HG03060 (cell line): ENCODE data around the gene CHAC1.

Experiments used
- ATAC-seq: cut with Tn5 transposase; IDR thresholded peaks from one replicate; pipeline ENCODE4 v1.9.1; 2021; ENCODE audit warnings: low read depth, moderate number of reproducible peaks; ENCODE audit not compliant: unreplicated experiment

The CHAC1 gene

DNA sequence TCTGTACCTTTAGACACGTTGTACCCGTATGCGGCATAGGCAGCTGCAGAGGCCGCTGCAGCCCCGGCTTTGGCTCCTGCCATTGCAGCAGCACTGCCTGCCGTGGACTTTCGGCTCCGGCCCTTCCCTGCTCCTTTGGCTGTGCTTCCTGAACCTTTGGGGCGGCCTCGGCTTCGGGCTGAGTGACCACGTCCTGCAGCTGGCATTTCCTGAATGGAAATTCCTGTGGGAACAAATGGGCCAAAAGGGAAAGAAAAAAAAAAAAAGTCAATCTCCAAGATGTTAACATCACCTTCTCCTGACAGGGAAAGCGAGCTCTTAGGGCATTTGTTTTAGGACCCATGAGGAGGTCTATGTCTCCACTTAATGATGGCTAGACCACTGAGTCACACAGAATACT lies 29.6 kb downstream of the CHAC1 start:
- ATAC-seq, result no peak

DNA sequence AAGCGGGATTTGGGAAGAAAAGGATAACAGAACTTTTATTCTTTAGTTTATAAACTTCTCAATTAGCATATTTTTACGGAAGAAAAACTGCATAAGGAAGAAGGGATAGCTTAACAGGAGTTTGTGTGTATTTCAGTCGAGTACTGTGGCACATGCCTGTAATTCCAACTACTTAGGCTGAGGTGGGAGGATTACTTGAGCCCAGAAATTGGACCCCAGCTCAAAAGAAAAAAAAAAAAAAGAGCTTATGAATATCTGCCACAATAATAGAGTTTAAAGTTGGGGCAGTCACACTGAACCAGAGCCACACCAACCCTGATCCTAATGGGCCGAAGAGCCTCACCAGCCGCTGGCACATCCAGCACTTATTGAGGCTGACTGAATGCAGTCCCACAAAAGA lies 31.1 kb downstream of the CHAC1 start:
- no peak for ATAC-seq

DNA sequence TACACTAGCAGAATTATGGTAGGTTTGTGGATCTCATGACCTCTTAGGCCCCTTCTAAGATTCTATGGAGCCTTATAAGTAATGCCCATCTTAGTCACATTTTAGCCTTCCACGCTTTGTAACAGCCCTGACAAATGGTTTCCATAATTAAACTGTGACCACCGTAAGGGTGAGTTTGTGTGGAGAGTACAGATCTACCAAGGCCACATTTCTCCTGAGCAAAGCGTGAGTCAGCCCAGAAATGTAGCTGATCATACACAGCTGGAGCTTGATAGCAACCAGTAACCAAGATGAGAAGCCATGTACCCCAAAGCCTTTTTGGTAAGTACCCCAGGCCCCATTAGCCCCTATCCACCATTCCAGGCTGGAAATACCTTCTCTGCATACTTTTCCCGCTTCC lies 31.7 kb downstream of the CHAC1 start:
- ATAC-seq, result no peak

DNA sequence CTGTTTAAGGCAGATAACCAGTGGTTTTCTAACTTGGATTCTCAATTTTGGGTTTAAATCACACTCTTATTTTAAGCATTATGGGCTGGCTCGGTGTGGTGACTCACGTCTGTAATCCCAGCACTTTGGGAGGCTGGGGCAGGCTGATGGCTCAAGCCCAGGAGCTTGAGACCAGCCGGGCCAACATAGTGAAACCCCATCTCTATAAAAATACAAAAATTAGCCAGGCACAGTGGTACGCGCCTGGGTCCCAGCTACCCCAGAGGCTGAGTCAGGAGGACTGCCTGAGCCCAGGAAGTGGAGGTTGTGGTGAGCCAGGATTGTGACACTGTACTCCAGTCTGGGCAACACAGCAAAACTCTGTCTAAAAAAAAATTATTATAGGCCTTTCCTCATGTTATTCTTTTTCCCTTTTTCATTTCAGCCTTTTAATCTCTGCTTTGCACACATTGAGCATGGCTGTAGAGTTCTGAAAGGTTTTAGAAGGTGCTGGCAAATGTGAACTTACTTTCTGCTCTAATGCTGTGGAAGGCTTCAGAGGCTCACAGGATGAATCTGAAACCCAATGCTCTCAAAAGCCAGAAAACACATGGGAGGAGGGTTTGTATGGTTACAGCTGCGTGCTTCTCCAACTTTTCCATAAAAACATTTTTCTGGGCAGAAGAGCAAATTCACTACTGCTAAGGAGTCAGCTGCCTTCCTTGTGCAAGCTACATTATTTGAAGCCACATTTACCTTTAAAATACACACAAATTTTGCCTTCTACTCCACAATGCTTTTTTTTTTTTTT lies 32.5 kb downstream of the CHAC1 start:
- ATAC-seq, result no peak

DNA sequence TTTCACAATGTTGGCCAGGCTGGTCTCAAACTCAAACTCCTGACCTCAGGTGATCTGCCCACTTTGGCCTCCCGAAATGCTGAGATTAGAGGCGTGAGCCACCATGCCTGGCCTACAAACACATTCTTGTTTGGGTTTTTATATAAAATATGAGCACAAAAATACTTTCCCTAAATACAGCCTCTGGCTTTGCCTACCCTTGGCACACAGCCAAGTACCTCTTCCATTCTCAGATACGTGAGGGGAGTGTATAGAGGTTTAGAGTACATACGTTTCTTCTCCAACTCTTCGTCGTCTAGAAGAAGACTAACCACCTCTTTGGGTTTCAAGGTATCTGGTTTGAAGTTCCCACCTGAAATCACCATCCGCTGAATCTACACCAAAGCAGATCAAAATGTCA lies 33.5 kb downstream of the CHAC1 start:
- no peak for ATAC-seq

DNA sequence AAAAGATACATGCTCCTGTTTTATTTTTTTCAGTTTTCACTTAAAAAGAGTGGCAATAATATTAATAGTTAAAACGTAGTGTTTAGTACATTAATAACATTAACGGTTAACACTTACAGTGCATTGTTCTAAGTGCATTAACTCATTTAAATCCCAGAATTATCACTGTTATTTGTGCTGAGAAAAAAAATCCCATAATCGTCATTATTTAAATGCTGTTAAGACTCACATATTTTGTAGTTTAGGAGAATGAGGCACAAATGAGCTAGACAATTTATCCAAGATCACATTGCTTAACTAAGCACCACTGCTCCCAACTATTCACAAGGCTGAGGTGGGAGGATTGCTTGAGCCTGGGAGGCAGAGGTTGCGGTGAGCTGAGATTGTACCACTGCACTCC lies 34.9 kb downstream of the CHAC1 start:
- no peak for ATAC-seq

DNA sequence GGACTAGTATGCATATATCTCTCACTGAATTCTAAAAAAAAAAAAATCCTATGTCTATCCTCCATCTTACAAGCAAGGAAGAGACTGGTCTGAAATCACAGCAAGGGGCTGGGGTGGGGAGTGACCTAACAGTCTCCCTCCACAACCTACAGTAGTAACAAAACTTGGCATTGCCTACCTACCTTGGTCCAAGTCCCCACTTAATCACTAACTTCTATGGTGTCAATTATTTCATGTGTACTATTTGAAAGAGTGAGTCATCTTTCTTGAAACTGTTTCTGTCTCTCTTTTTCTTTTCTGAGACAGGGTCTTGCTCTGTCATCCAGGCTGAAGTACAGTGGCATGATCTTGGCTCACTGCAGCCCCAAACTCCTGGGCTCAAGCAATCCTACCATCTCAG lies 36.8 kb downstream of the CHAC1 start:
- ATAC-seq, result no peak

DNA sequence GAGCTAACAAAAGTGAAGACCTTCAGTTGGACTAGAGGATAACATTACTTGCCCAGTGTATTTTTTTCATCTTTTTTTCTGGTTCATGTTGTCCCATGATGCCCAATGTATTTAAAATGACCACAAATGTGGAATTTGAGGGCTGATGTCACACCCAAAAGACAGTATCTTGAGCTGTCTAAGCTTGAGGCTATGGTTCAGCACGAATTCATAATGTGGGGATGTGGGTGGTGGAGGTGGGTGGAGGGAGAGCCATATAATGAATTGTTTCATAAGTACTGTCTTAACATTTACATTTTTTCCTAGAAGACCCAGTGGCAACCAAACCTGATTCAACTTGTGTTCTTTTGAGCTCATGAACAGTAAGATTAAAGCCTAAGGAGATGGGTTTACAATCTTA lies 37.5 kb downstream of the CHAC1 start:
- ATAC-seq, result no peak

DNA sequence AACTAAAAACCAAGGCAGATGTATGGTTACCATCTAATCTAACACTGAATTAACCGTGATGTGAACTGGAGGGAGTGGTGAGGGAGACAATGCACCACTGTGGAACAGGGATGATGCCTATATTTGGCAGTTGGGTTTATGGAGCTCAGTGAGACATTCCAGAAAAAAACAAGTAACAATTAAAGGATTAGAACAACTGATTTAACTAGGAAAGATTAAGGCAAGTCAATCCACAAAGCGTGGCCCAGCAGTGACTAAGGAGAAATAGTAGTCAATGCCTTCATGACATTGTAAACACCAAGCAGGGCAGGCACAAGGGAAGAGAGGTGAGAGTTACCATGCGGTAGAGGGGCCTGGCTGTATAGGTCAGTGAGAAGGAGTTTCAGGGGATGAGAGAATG lies 38.1 kb downstream of the CHAC1 start:
- ATAC-seq, result no peak

DNA sequence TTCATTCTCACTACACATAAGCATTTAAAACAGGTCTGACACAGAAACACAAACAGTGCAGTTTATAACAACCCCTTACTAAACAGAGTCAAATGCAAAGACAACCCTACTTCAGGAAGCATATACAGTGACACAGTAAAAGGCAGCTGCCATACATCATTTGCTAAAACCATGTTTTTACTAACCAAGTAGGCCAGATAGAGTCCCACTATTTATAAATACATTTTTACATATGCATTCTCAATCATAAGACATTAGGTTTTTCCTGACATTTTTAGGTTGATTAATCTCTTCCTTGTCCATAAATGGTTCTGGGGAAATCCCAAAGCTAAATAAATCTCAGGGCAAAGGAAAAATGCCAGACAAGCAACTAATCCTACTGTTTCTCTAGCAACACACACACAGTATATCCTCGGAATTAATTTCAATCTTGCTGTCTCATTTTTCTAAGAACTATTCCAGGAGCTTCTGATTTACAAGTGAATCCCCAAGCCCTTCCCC lies 39.0 kb downstream of the CHAC1 start:
- ATAC-seq, result no peak

DNA sequence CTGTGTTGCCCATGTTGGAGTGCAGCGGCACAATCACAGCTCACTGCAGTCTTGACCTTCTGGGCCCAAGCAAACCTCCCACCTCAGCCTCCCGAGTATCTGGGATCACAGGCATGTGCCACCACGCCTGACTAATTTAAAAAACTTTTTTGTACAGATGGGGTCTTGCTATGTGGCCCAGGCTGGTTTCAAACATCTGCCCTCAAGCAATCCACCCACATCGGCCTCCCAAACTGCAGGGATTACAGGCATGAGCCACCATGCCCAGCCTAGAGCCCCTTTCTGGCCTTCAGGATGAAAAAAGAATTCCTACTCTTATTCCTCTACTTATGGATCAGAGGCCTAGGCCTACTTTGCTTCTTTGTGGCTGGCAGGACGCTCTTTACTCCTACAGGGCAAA lies 39.6 kb downstream of the CHAC1 start:
- ATAC-seq, result no peak

DNA sequence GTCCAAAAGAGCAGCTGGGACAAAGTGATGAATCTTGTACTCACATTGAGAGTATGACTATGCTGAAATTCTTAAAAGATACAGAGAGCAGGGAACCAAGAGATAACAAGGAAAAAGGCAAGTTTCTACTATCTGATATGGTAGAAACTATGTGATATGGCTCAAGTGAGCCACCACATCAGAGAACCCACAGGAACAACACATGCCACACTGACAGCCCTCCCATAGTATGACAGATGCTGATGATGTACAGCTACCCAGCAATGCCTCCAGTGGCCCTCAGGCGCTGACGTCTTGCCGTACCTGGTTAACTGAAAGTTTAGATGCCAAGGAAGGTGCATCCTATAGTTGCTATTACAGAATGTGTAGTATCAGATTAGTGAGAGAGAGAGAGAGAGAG lies 42.4 kb downstream of the CHAC1 start:
- no peak for ATAC-seq

DNA sequence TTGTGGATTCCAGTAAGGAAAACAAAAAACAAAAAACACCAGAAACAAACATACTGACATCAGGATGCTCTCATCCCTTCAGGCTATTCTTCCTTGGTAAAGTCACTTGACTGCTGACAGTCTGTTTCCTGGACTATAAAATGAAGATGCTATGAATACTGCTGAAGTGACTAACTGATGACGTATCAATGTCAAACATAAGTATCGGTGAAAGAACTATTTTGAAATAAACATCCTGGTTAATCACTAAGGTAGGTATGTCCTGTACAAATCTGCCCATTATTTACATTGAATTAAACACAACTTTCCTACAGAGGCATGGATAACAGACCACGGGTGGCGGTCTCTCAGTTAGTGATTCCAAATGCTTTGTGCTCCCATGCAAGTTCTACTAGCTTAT lies 45.9 kb downstream of the CHAC1 start:
- no peak for ATAC-seq

DNA sequence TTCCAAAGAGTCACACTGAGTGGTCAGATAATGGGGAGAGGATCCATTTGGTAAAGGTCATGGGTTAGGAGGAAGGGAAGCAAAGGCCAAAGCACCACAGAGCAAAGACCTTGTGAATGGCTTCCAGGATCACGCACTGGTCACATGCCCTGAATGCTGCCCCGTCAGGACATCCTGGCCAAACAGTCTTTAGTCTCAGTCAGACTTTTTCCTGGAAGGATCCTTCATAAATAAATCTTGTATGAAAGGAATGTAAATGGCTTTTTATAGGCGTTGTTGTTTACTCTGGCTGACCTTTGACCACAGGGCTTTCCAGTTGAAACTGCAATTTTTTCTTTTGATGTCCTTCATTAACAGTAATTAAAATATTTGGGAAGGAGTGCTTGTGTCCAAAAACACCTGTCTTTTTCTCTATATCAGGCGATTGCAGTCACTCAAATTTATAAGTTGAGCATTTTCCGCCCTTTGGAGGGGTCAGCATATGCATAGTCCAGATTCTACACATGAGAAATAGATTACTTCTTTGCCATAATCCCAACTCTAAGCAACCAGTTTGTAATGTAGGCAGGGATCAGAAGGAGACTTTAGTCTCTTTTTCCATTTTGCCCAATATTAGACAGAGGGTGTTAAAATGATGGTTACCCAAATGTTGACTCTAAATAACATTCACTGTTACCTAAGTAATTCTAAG lies 48.4 kb downstream of the CHAC1 start:
- no peak for ATAC-seq

DNA sequence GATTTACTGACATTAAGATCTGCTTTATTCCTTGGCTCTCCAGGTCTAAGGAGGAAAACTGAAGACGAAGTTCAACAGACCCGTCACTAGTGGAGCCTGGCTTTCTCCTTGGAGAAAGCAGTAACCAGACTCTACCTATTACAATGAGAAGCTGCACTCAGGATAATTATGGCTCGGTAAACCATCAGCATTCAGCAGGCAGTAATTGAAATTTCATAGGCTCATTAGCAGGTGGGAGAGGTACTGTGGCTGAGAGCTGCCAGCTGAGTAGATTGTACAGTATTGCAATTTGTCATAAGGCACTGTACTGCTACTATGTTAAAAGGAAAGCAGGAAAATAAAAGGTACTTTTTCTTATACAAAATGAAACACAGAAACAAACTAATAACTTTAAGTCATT lies 51.2 kb downstream of the CHAC1 start:
- no peak for ATAC-seq
